ENCODE data around the gene CDK17. TPM values are rescaled to one million over a fixed set of nuclear protein-coding genes. Genes with fewer than 3 reads are reported as not detected.
A peak's percentile ranks its signal among the peaks of the same experiment; 100 is the strongest.
"Not testable (repeated sequence)": the region's sequence is repeated elsewhere in the genome, so short reads cannot be mapped to it uniquely, and the experiment has no call there.

CDK17 gene
- total and polyA plus RNA-seq, 5 experiments from 2014 or later: 22.1 to 75.6 (median 32.2) TPM

- Mint-ChIP-seq H3K4me1 (peaks cover 14 to 44% (median 35%) of the 10 kb centered on the region in 4 donors), H3K27ac (peak overlapping the region in 9 of 10 donors; percentile 43 to 95 (median 84))
- not testable (repeated sequence) for H3K4me3 Mint-ChIP-seq, H3K27me3 Mint-ChIP-seq, H3K9me3 Mint-ChIP-seq, DNase-seq, H3K36me3 Mint-ChIP-seq, ATAC-seq
- POLR2A ChIA-PET: interaction anchor here (0.7 kb wide), 1 partner anchor 11 kb away, joined by 3 read pairs; no protein-coding TSS in a partner anchor
Observed at GRCh38 chr12:96432496-96433321, 32.5 kb upstream of the CDK17 start.

- POLR2A ChIA-PET: interaction anchor here (0.7 to 1.5 kb wide), 2 partner anchors 15 to 395 kb away, joined by 3 read pairs; partner anchors contain the start of gene LTA4H
- H3K27ac Mint-ChIP-seq: peak overlapping the region in 4 of 10 donors; percentile 49 to 57 (median 51)
- no peaks in the 10 kb centered on the region for H3K27me3 Mint-ChIP-seq
- H3K4me1 Mint-ChIP-seq: peaks cover 15 to 45% (median 27%) of the 10 kb centered on the region in 4 donors
- no peak overlapping the region for H3K4me3 Mint-ChIP-seq
- no peaks in the 10 kb centered on the region for H3K36me3 Mint-ChIP-seq
- DNase-seq (no peak), ATAC-seq (no peak)
- peaks cover 0 to 4% (median 0%) of the 10 kb centered on the region in 9 donors for H3K9me3 Mint-ChIP-seq
Observed at GRCh38 chr12:96431067-96431466, 30.8 kb upstream of the CDK17 start.

- Mint-ChIP-seq H3K27ac (peak overlapping the region in 7 of 10 donors; percentile 4 to 89 (median 44)), H3K27me3 (no peaks in the 10 kb centered on the region), H3K4me3 (no peak overlapping the region), H3K36me3 (no peaks in the 10 kb centered on the region), H3K4me1 (peaks cover 8 to 31% (median 15%) of the 10 kb centered on the region in 4 donors), H3K9me3 (no peaks in the 10 kb centered on the region)
- no peak for DNase-seq
- POLR2A ChIA-PET: no interaction called here
- ATAC-seq: no peak
Observed at GRCh38 chr12:96427269-96427729, 27.1 kb upstream of the CDK17 start.

- POLR2A ChIA-PET: no interaction called here
- Mint-ChIP-seq H3K4me3 (no peak overlapping the region), H3K27me3 (no peaks in the 10 kb centered on the region), H3K9me3 (no peaks in the 10 kb centered on the region), H3K36me3 (no peaks in the 10 kb centered on the region), H3K4me1 (peaks cover 10 to 38% (median 23%) of the 10 kb centered on the region in 4 donors), H3K27ac (peak overlapping the region in 3 of 10 donors; percentile 28 to 71 (median 52))
- DNase-seq (no peak), ATAC-seq (no peak)
Observed at GRCh38 chr12:96425951-96426350, 25.7 kb upstream of the CDK17 start.

GRCh38 chr12:96425321-96425720 lies 25.1 kb upstream of the CDK17 start:
- DNase-seq (no peak), ATAC-seq (no peak)
- Mint-ChIP-seq H3K4me3 (no peak overlapping the region), H3K27me3 (no peaks in the 10 kb centered on the region), H3K36me3 (no peaks in the 10 kb centered on the region), H3K27ac (peak overlapping the region in 5 of 10 donors; percentile 10 to 81 (median 70)), H3K9me3 (no peaks in the 10 kb centered on the region), H3K4me1 (peaks cover 11 to 45% (median 26%) of the 10 kb centered on the region in 4 donors)
- POLR2A ChIA-PET: no interaction called here

GRCh38 chr12:96424601-96425000 lies 24.4 kb upstream of the CDK17 start:
- POLR2A ChIA-PET: interaction anchor here (0.6 kb wide), 1 partner anchor 23 kb away, joined by 8 read pairs; no protein-coding TSS in a partner anchor
- Mint-ChIP-seq H3K27me3 (no peaks in the 10 kb centered on the region), H3K36me3 (no peaks in the 10 kb centered on the region), H3K4me3 (no peak overlapping the region), H3K4me1 (peaks cover 11 to 49% (median 26%) of the 10 kb centered on the region in 4 donors), H3K27ac (peak overlapping the region in 1 of 10 donors; percentile 35), H3K9me3 (no peaks in the 10 kb centered on the region)
- ATAC-seq: no peak
- DNase-seq: no peak

- DNase-seq (no peak), ATAC-seq (no peak)
- Mint-ChIP-seq H3K27ac (peak overlapping the region in 1 of 10 donors; percentile 35), H3K4me3 (no peak overlapping the region), H3K4me1 (peaks cover 5 to 39% (median 20%) of the 10 kb centered on the region in 4 donors), H3K9me3 (no peaks in the 10 kb centered on the region), H3K27me3 (no peaks in the 10 kb centered on the region), H3K36me3 (no peaks in the 10 kb centered on the region)
- POLR2A ChIA-PET: interaction anchor here (0.6 kb wide), 1 partner anchor 11 kb away, joined by 3 read pairs; no protein-coding TSS in a partner anchor
Observed at GRCh38 chr12:96422192-96422591, 22.0 kb upstream of the CDK17 start.

- Mint-ChIP-seq H3K36me3 (no peaks in the 10 kb centered on the region), H3K4me1 (peaks cover 6 to 37% (median 20%) of the 10 kb centered on the region in 4 donors), H3K9me3 (no peaks in the 10 kb centered on the region), H3K4me3 (peak overlapping the region; percentile 54 to 85 (median 72)), H3K27ac (peak overlapping the region; percentile 40 to 93 (median 89)), H3K27me3 (no peaks in the 10 kb centered on the region)
- POLR2A ChIA-PET: no interaction called here
- DNase-seq: peak in 3 of 10 donors; percentile 11 to 23 (median 13)
- peak; percentile 49 to 81 for ATAC-seq
Observed at GRCh38 chr12:96421014-96421413, 20.8 kb upstream of the CDK17 start.

GRCh38 chr12:96420277-96420835 lies 20.1 kb upstream of the CDK17 start:
- Mint-ChIP-seq H3K27ac (peak overlapping the region in 6 of 10 donors; percentile 84 to 93 (median 89)), H3K36me3 (no peaks in the 10 kb centered on the region), H3K4me1 (peaks cover 6 to 31% (median 16%) of the 10 kb centered on the region in 4 donors), H3K4me3 (peak overlapping the region in 7 of 10 donors; percentile 54 to 85 (median 66)), H3K9me3 (no peaks in the 10 kb centered on the region), H3K27me3 (no peaks in the 10 kb centered on the region)
- ATAC-seq (no peak), DNase-seq (no peak)
- POLR2A ChIA-PET: interaction anchor here (0.9 kb wide), 1 partner anchor 25 kb away, joined by 3 read pairs; no protein-coding TSS in a partner anchor

- H3K4me3 Mint-ChIP-seq: no peak overlapping the region
- H3K4me1 Mint-ChIP-seq: peaks cover 6 to 26% (median 14%) of the 10 kb centered on the region in 4 donors
- no peaks in the 10 kb centered on the region for H3K27me3 Mint-ChIP-seq
- H3K9me3 Mint-ChIP-seq: no peaks in the 10 kb centered on the region
- ATAC-seq (no peak), DNase-seq (no peak)
- no peaks in the 10 kb centered on the region for H3K36me3 Mint-ChIP-seq
- H3K27ac Mint-ChIP-seq: peak overlapping the region in 6 of 10 donors; percentile 25 to 92 (median 63)
- POLR2A ChIA-PET: interaction anchor here (0.6 to 0.9 kb wide), 2 partner anchors 26 to 121 kb away, joined by 3 read pairs; no protein-coding TSS in a partner anchor
Observed at GRCh38 chr12:96419576-96420276, 19.5 kb upstream of the CDK17 start.

- ATAC-seq, H3K9me3 Mint-ChIP-seq, DNase-seq, H3K27me3 Mint-ChIP-seq, H3K36me3 Mint-ChIP-seq, H3K4me3 Mint-ChIP-seq: not testable (repeated sequence)
- Mint-ChIP-seq H3K4me1 (peaks cover 8 to 26% (median 14%) of the 10 kb centered on the region in 4 donors), H3K27ac (peak overlapping the region in 1 of 10 donors; percentile 35)
- POLR2A ChIA-PET: interaction anchor here (0.5 to 0.7 kb wide), 3 partner anchors 27 to 188 kb away, joined by 3 to 4 read pairs (median 3); no protein-coding TSS in a partner anchor
Observed at GRCh38 chr12:96417688-96418087, 17.4 kb upstream of the CDK17 start.

Measured in naive thymus-derived CD8-positive, alpha-beta T cell (primary cell).